IMR-90 (cell line): Measurements from ENCODE around the gene CCDC50. TPM values are rescaled to one million over a fixed set of nuclear protein-coding genes. Genes with fewer than 3 reads are reported as not detected.

Source experiments
- ATAC-seq: fragments of 200-7000 bp; cut with Tn5 transposase; 2 replicates; pipeline ENCODE4 v1.9.1; 2020; ENCODE audit warnings: low read depth, mild to moderate bottlenecking, moderate library complexity
- BruUV-seq: library from RNA; stranded (reverse); fragments of 400-500 nt; replicated peaks from 2 replicates; lab custom pipeline; 2021; lab: Mats Ljungman, UMichigan
- CTCF ChIA-PET: fragments of 300-600 bp; formaldehyde crosslinking; extraction: SDS; loops from one replicate; lab custom pipeline; 2021; ENCODE audit warnings: antibody characterized with exemption; lab: Yijun Ruan, JAX
- POLR2A ChIA-PET: fragments of 300-600 bp; sonication (Branson Sonifier 250); formaldehyde crosslinking; loops from one replicate; lab custom pipeline; 2022; ENCODE audit warnings: antibody characterized with exemption; ENCODE audit not compliant: unreplicated experiment; lab: Charles Lee
- DNase-seq: peaks from one replicate; pipeline ENCODE4 v3.0.0; 2013
- H2AFZ ChIP-seq: replicated peaks from 2 replicates; pipeline ENCODE3; 2013; ENCODE audit warnings: low read length, mild to moderate bottlenecking; ENCODE audit not compliant: poor library complexity
- H2AK5ac ChIP-seq: 2 replicates; pipeline ENCODE4 v1.6.1; 2013; ENCODE audit warnings: low read depth, low read length, inconsistent platforms
- H2AK9ac ChIP-seq: replicated peaks from 2 replicates; pipeline ENCODE3; 2013; ENCODE audit warnings: mild to moderate bottlenecking, low read depth, low read length, moderate library complexity; ENCODE audit not compliant: poor library complexity
- H2BK120ac ChIP-seq: 2 replicates; pipeline ENCODE4 v1.6.1; 2013; ENCODE audit warnings: low read depth, low read length, inconsistent platforms
- H2BK15ac ChIP-seq: 3 replicates; pipeline ENCODE4 v1.6.1; 2013; ENCODE audit warnings: low read depth, low read length, inconsistent platforms
- H2BK20ac ChIP-seq: 2 replicates; pipeline ENCODE4 v1.6.1; 2013; ENCODE audit warnings: low read depth, mild to moderate bottlenecking, inconsistent platforms, low read length, moderate library complexity
- H2BK5ac ChIP-seq: 2 replicates; pipeline ENCODE4 v1.6.1; 2013; ENCODE audit warnings: mild to moderate bottlenecking, low read depth, low read length, inconsistent platforms; ENCODE audit not compliant: poor library complexity, severe bottlenecking
- H3K14ac ChIP-seq: replicated peaks from 2 replicates; pipeline ENCODE4 v1.6.1; 2013; ENCODE audit warnings: low read depth, low read length, inconsistent platforms
- H3K18ac ChIP-seq: 2 replicates; pipeline ENCODE4 v1.6.1; 2013; ENCODE audit warnings: low read depth, low read length, control low read depth
- H3K23ac ChIP-seq: 2 replicates; pipeline ENCODE4 v1.6.1; 2013; ENCODE audit warnings: low read depth, low read length, inconsistent platforms
- H3K27ac ChIP-seq: 2 replicates; pipeline ENCODE4 v1.5.1; 2013; ENCODE audit warnings: mild to moderate bottlenecking, control low read depth, low read length; ENCODE audit not compliant: insufficient read depth
- H3K27me3 ChIP-seq: 2 replicates; pipeline ENCODE4 v1.6.1; 2013; ENCODE audit warnings: low read length; ENCODE audit not compliant: control insufficient read depth, insufficient read depth
- H3K36me3 ChIP-seq: 2 replicates; pipeline ENCODE4 v1.6.1; 2013; ENCODE audit warnings: low read length, mixed read lengths; ENCODE audit not compliant: control insufficient read depth, insufficient read depth
- H3K4ac ChIP-seq: 2 replicates; pipeline ENCODE4 v1.6.1; 2013; ENCODE audit warnings: low read depth, low read length, inconsistent platforms
- H3K4me1 ChIP-seq: 2 replicates; pipeline ENCODE4 v1.6.1; 2013; ENCODE audit warnings: low read length, mixed read lengths; ENCODE audit not compliant: control insufficient read depth, insufficient read depth
- H3K4me2 ChIP-seq: 2 replicates; pipeline ENCODE4 v1.6.1; 2013; ENCODE audit warnings: low read depth, mild to moderate bottlenecking, control low read depth, low read length, moderate library complexity
- H3K4me3 ChIP-seq: 2 replicates; pipeline ENCODE4 v1.5.1; 2013; ENCODE audit warnings: low read depth, mild to moderate bottlenecking, control low read depth, low read length, moderate library complexity; ENCODE audit not compliant: insufficient read depth
- H3K56ac ChIP-seq: 2 replicates; pipeline ENCODE4 v1.6.1; 2013; ENCODE audit warnings: low read length, inconsistent platforms; ENCODE audit not compliant: insufficient read depth; ENCODE audit errors: extremely low read depth
- H3K79me1 ChIP-seq, 2 experiments: 2 replicates each; pipeline ENCODE4 v1.6.1; 2013; ENCODE audit warnings: low read length in 2 of 2, inconsistent platforms in 1 of 2, low read depth in 1 of 2
- H3K9ac ChIP-seq: 2 replicates; pipeline ENCODE4 v1.6.1; 2013; ENCODE audit warnings: low read depth, low read length, control low read depth
- H3K9me1 ChIP-seq: 2 replicates; pipeline ENCODE4 v1.6.1; 2013; ENCODE audit warnings: low read length, inconsistent platforms; ENCODE audit not compliant: insufficient read depth
- H3K9me3 ChIP-seq: 2 replicates; pipeline ENCODE4 v1.6.1; 2013; ENCODE audit warnings: low read length; ENCODE audit not compliant: control insufficient read depth, insufficient read depth
- H4K20me1 ChIP-seq: 2 replicates; pipeline ENCODE4 v1.6.1; 2013; ENCODE audit warnings: low read length, inconsistent platforms; ENCODE audit not compliant: insufficient read depth
- H4K5ac ChIP-seq: 2 replicates; pipeline ENCODE4 v1.6.1; 2013; ENCODE audit warnings: mild to moderate bottlenecking, low read depth, low read length, control low read depth
- H4K8ac ChIP-seq, 2 experiments: 2 replicates each; pipeline ENCODE4 v1.6.1; 2013; ENCODE audit warnings: low read depth in 2 of 2, low read length in 2 of 2, control low read depth in 1 of 2, inconsistent platforms in 1 of 2
- H4K91ac ChIP-seq: 2 replicates; pipeline ENCODE4 v1.6.1; 2013; ENCODE audit warnings: low read depth, low read length, inconsistent platforms; ENCODE audit not compliant: insufficient read depth
- CEBPB ChIP-seq: IDR thresholded peaks from 2 replicates; pipeline ENCODE4 v1.6.1; 2012; ENCODE audit warnings: low read depth, low read length, improper control_type of control experiment
- CTCF ChIP-seq: conservative IDR thresholded peaks from 2 replicates; pipeline ENCODE4 v1.5.1; 2012; ENCODE audit warnings: mild to moderate bottlenecking, low read depth, low read length, improper control_type of control experiment
- NFE2L2 ChIP-seq: fragments of 150-350 bp; IDR thresholded peaks from 2 replicates; pipeline ENCODE4 v1.6.1; 2016; ENCODE audit warnings: low read depth, mild to moderate bottlenecking, low read length
- POLR2A ChIP-seq: IDR thresholded peaks from 2 replicates; pipeline ENCODE4 v1.6.1; 2012; ENCODE audit warnings: mild to moderate bottlenecking, low read depth, low read length
- RCOR1 ChIP-seq: IDR thresholded peaks from 2 replicates; pipeline ENCODE4 v1.6.1; 2012; ENCODE audit warnings: mild to moderate bottlenecking, low read length, improper control_type of control experiment; ENCODE audit not compliant: insufficient replicate concordance
- SMC3 ChIP-seq: fragments of 150-350 bp; IDR thresholded peaks from 2 replicates; pipeline ENCODE4 v1.6.1; 2016; ENCODE audit warnings: low read depth, mild to moderate bottlenecking, antibody characterized with exemption, low read length, moderate library complexity
- WGBS, 2 experiments: methylation state at CpG; one replicate each; pipeline versions ENCODE4 v1.1.5 to v1.1.7; 2013; ENCODE audit warnings: missing lambda C conversion rate in 2 of 2; ENCODE audit not compliant: insufficient read length in 1 of 2; ENCODE audit errors: extremely low coverage in 2 of 2; 5-methylcytosine and 5-hydroxymethylcytosine counted together
- dilution Hi-C: fragments of 300-500 bp; cut with HindIII; formaldehyde crosslinking; loops from one replicate; pipeline ENCODE4 v1.14.3; 2018; ENCODE audit warnings: low sequenced_read_pairs; ENCODE audit not compliant: unreplicated experiment
- in situ Hi-C: fragments of 300-500 bp; cut with MboI; formaldehyde crosslinking; loops from 3 replicates; pipeline ENCODE4 v1.14.3; 2019; ENCODE audit warnings: low sequenced_read_pairs, inconsistent platforms, mixed read lengths
- intact Hi-C: fragments of 100-400 bp; cut with micrococcal nuclease; formaldehyde crosslinking; loops from 2 replicates; pipeline ENCODE4 v1.10.0; 2022
- polyA plus RNA-seq, 3 experiments: library from polyadenylated mRNA; depleted of rRNA; stranded (reverse); fragments of >200 nt; gene quantifications; 2 replicates each; pipeline ENCODE4 v1.2.3, GENCODE V29; 2012; ENCODE audit warnings: low replicate concordance in 1 of 3
- total RNA-seq: library from RNA; depleted of rRNA; stranded (reverse); fragments of >200 nt; gene quantifications from 2 replicates; pipeline ENCODE4 v1.2.3, GENCODE V29; 2012
- TF ChIP-seq, protein P1 (sequence below): fragments of 150-350 bp; IDR thresholded peaks from 2 replicates; pipeline ENCODE4 v1.6.1; 2016; ENCODE audit warnings: low read depth, mild to moderate bottlenecking, low read length, moderate library complexity, borderline replicate concordance

The CCDC50 gene
- total and polyA plus RNA-seq, 2 of the 4 experiments (the other 2 are of a cell fraction) = 59.0 to 63.1 TPM

- ATAC-seq (no peak; the same call in 1 of the 2 replicates), DNase-seq (no peak)
- H3K4me2 ChIP-seq = peak overlapping the region; percentile 74; the same call in 1 of the 2 replicates
- H3K4me3 ChIP-seq = no peak overlapping the region
- peak overlapping the region; percentile 68 to 82 for H4K8ac ChIP-seq
- ChIA-PET CTCF (interaction anchor here (1.2 kb wide), 1 partner anchor 28 kb away, joined by 4 read pairs; no protein-coding TSS in a partner anchor), POLR2A (no interaction called here)
- intact Hi-C loops = no loop called here
- H4K91ac ChIP-seq = peak overlapping the region; percentile 92
- H3K36me3 ChIP-seq = no peaks in the 10 kb centered on the region
- H3K9me3 ChIP-seq = no peaks in the 10 kb centered on the region
- H3K56ac ChIP-seq = peak overlapping the region; percentile 90; the same call in 1 of the 2 replicates
- H2AK5ac ChIP-seq = peak overlapping the region; percentile 98; the same call in 1 of the 2 replicates
- peak overlapping the region; percentile 97 for H3K18ac ChIP-seq
- TF ChIP-seq SMC3 (no peak), RCOR1 (no peak), CTCF (no peak), CEBPB (no peak), NFE2L2 (no peak), POLR2A (no peak)
- TF ChIP-seq, protein P1, sequence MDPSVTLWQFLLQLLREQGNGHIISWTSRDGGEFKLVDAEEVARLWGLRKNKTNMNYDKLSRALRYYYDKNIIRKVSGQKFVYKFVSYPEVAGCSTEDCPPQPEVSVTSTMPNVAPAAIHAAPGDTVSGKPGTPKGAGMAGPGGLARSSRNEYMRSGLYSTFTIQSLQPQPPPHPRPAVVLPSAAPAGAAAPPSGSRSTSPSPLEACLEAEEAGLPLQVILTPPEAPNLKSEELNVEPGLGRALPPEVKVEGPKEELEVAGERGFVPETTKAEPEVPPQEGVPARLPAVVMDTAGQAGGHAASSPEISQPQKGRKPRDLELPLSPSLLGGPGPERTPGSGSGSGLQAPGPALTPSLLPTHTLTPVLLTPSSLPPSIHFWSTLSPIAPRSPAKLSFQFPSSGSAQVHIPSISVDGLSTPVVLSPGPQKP = no peak
- peak overlapping the region; percentile 43; the same call in 1 of the 2 replicates for H3K9ac ChIP-seq
- H2AFZ ChIP-seq = no peak overlapping the region
- H2BK5ac ChIP-seq = peak overlapping the region; percentile 96
- H2BK120ac ChIP-seq = peak overlapping the region; percentile 96
- peak overlapping the region; percentile 81; the same call in 1 of the 3 replicates for H2BK15ac ChIP-seq
- H3K27me3 ChIP-seq = no peaks in the 10 kb centered on the region
- BruUV-seq = no TSS peak
- peak overlapping the region; percentile 95 for H3K4ac ChIP-seq
- H2BK20ac ChIP-seq = peak overlapping the region; percentile 97
- peak overlapping the region; percentile 91; the same call in 1 of the 2 replicates for H3K23ac ChIP-seq
- in situ Hi-C loops = loop anchor here (25.0 kb wide), 1 partner anchor 1549 kb away; no protein-coding TSS in a partner anchor
- dilution Hi-C loops = no loop called here
- WGBS, 2 experiments = no CpG with 5 or more reads among the region's 4 CpGs
- H3K79me1 ChIP-seq = peaks cover 0 to 25% of the 10 kb centered on the region in 2 experiments; a peak in 2 of 4 replicates
- H4K20me1 ChIP-seq = peaks cover 10% of the 10 kb centered on the region; the same call in 1 of the 2 replicates
- peak overlapping the region; percentile 95 for H3K14ac ChIP-seq
- H4K5ac ChIP-seq = peak overlapping the region; percentile 90; the same call in 1 of the 2 replicates
- H3K27ac ChIP-seq = peak overlapping the region; percentile 82
- H2AK9ac ChIP-seq = no peak overlapping the region
- H3K4me1 ChIP-seq = peaks cover 10% of the 10 kb centered on the region
- peaks cover 3% of the 10 kb centered on the region; the same call in 1 of the 2 replicates for H3K9me1 ChIP-seq
Measured at GRCh38 chr3:191338177-191338488, 8.9 kb downstream of the CCDC50 start.
